ENCODE data around the gene KAZN.

DNA sequence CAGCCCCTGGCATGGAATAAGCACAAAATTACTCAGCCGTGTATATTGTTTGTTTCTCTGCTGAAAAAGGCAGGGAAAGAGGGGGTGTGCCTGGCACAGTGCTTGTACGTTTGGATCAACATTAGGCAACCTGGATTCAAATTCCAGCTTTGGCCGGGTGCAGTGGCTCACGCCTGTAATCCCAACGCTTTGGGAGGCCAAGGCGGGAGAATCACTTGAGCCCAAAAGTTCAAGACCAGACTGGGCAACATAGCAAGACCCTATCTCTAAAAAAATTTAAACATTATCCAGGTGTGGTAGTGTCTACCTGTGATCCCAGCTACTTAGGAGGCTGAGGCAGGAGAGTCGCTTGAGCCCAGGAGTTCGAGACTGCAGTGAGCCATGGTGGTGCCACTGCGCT, 402.2 kb downstream of the KAZN start:
- TF ChIP-seq, protein P1, sequence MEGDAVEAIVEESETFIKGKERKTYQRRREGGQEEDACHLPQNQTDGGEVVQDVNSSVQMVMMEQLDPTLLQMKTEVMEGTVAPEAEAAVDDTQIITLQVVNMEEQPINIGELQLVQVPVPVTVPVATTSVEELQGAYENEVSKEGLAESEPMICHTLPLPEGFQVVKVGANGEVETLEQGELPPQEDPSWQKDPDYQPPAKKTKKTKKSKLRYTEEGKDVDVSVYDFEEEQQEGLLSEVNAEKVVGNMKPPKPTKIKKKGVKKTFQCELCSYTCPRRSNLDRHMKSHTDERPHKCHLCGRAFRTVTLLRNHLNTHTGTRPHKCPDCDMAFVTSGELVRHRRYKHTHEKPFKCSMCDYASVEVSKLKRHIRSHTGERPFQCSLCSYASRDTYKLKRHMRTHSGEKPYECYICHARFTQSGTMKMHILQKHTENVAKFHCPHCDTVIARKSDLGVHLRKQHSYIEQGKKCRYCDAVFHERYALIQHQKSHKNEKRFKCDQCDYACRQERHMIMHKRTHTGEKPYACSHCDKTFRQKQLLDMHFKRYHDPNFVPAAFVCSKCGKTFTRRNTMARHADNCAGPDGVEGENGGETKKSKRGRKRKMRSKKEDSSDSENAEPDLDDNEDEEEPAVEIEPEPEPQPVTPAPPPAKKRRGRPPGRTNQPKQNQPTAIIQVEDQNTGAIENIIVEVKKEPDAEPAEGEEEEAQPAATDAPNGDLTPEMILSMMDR (IDR thresholded peaks at IDR 0.05; ENCODE audit: insufficient read depth, low read depth, low read length) = no peak
- TF ChIP-seq EZH2 (IDR thresholded peaks at IDR 0.05; ENCODE audit: insufficient read depth, low read length) = no peak
